ENCODE measurements around the gene CEP72. TPM values are rescaled to one million over a fixed set of nuclear protein-coding genes. Genes with fewer than 3 reads are reported as not detected.

Gene CEP72
- total RNA-seq, 1 experiment from 2014 or later: 33.2 TPM

DNA sequence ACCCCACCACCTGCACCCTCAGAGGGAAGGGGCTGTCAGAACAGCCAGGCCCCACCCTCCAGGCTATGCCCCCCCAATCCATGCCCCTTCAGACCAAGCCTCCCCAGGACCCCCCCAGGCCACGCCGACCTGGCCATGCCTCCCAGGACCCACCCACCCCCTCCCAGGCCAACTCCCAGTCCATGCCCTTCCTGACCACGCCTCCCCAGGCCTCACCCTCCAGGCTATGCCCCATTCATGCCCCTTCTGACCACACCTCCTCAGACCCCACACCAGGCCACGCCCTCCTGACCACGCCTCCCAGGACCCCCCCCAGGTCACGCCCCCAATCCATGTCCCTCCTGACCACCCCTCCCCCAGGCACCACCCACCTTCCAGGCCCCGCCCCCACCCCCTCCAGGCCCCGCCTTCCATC lies 53.4 kb downstream of the CEP72 start:
- no peaks in the 10 kb centered on the region for H3K27me3 ChIP-seq (ENCODE audit: control insufficient read depth, insufficient read depth, low read length)
- TF ChIP-seq CTCF (IDR thresholded peaks at IDR 0.05) (no peak), SIN3A (IDR thresholded peaks at IDR 0.05; ENCODE audit: borderline replicate concordance, insufficient read depth, low read depth, low read length) (no peak), POLR2AphosphoS5 (IDR thresholded peaks at IDR 0.05; ENCODE audit: low read depth, low read length) (no peak), TCF7L2 (IDR thresholded peaks at IDR 0.05; ENCODE audit: low read depth, low read length) (no peak)
- TF ChIP-seq, protein P1, sequence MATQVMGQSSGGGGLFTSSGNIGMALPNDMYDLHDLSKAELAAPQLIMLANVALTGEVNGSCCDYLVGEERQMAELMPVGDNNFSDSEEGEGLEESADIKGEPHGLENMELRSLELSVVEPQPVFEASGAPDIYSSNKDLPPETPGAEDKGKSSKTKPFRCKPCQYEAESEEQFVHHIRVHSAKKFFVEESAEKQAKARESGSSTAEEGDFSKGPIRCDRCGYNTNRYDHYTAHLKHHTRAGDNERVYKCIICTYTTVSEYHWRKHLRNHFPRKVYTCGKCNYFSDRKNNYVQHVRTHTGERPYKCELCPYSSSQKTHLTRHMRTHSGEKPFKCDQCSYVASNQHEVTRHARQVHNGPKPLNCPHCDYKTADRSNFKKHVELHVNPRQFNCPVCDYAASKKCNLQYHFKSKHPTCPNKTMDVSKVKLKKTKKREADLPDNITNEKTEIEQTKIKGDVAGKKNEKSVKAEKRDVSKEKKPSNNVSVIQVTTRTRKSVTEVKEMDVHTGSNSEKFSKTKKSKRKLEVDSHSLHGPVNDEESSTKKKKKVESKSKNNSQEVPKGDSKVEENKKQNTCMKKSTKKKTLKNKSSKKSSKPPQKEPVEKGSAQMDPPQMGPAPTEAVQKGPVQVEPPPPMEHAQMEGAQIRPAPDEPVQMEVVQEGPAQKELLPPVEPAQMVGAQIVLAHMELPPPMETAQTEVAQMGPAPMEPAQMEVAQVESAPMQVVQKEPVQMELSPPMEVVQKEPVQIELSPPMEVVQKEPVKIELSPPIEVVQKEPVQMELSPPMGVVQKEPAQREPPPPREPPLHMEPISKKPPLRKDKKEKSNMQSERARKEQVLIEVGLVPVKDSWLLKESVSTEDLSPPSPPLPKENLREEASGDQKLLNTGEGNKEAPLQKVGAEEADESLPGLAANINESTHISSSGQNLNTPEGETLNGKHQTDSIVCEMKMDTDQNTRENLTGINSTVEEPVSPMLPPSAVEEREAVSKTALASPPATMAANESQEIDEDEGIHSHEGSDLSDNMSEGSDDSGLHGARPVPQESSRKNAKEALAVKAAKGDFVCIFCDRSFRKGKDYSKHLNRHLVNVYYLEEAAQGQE (IDR thresholded peaks at IDR 0.05; ENCODE audit: insufficient read depth in 1 of 2, low read depth in 2 of 2, low read length in 1 of 2): no peak
- ATAC-seq (no peak), DNase-seq (ENCODE audit: low read depth, low spot score) (no peak)
- in situ Hi-C loops (cut with HindIII; ENCODE audit: low pct_unique_long_range_greater_than_20kb, low sequenced_read_pairs): no loop called here
- no peaks in the 10 kb centered on the region for H3K9me3 ChIP-seq (ENCODE audit: control insufficient read depth, insufficient read depth, low read depth, low read length)
- intact Hi-C loops (cut with micrococcal nuclease; ENCODE audit: unreplicated experiment): no loop called here
- H3K4me1 ChIP-seq (ENCODE audit: control insufficient read depth, insufficient read depth, low read length): peaks cover 17% of the 10 kb centered on the region
- ChIA-PET POLR2A (no interaction called here), CTCF (no interaction called here)
- H3K36me3 ChIP-seq (ENCODE audit: control insufficient read depth, insufficient read depth, low read length): no peaks in the 10 kb centered on the region; the same call in 1 of the 2 replicates
- no peak overlapping the region for H3K4me3 ChIP-seq (ENCODE audit: low read depth in 2 of 2, low read length in 2 of 2)
- H3K27ac ChIP-seq (ENCODE audit: low read length): no peak overlapping the region
- no TSS peak for BruUV-seq (replicated peaks)

DNA sequence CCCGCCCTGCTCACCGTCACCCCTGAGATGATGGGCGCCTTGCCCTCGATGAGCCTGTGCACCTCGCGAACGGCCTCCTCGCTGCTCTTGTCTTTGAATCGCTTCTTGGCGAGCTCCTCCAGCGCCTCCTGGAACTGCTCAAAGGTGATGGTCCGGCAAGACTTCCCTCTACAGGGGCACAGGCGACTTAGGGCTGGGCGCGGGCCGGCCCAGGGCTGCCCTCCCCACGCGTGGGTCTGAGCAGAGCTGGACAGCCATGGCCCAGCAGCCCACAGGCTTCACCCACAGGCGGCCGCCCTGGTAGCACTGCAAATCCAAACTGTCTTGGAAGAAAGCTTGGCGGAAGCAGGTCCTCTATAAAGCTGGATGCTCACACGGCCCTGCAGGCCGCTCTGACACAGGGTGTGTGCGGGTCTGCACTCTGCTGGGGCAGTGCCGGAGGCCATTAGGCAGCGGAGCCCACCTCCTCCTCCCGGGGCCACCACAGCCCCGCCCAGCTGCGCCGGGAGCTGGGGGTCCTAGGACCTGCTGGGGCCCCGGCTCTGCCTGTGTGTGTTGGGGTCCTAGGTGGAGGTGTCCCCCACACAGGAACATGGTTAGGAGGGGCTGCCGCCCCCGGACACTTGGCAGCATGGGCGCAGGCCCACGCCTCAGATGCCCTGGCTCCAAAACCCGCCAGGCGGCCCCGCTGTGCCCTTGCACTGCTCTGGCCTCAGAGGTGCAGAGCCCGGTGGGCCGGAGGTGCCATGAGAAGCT lies 54.0 kb downstream of the CEP72 start:
- no TSS peak for BruUV-seq (replicated peaks)
- CTCF ChIA-PET: no interaction called here
- Histone ChIP-seq H3K4me3 (ENCODE audit: low read depth in 2 of 2, low read length in 2 of 2) (no peak overlapping the region), H3K36me3 (ENCODE audit: control insufficient read depth, insufficient read depth, low read length) (no peaks in the 10 kb centered on the region; the same call in 1 of the 2 replicates), H3K27me3 (ENCODE audit: control insufficient read depth, insufficient read depth, low read length) (no peaks in the 10 kb centered on the region), H3K4me1 (ENCODE audit: control insufficient read depth, insufficient read depth, low read length) (peaks cover 23% of the 10 kb centered on the region), H3K9me3 (ENCODE audit: control insufficient read depth, insufficient read depth, low read depth, low read length) (no peaks in the 10 kb centered on the region), H3K27ac (ENCODE audit: low read length) (no peak overlapping the region)
- no peak for DNase-seq (ENCODE audit: low read depth, low spot score)
- POLR2A ChIA-PET: no interaction called here
- in situ Hi-C loops (cut with HindIII; ENCODE audit: low pct_unique_long_range_greater_than_20kb, low sequenced_read_pairs): no loop called here
- ATAC-seq: no peak
- no peak for TF ChIP-seq TCF7L2 (IDR thresholded peaks at IDR 0.05; ENCODE audit: low read depth, low read length)
- no peak for TF ChIP-seq SIN3A (IDR thresholded peaks at IDR 0.05; ENCODE audit: borderline replicate concordance, insufficient read depth, low read depth, low read length)
- TF ChIP-seq, protein P1 (IDR thresholded peaks at IDR 0.05; ENCODE audit: insufficient read depth in 1 of 2, low read depth in 2 of 2, low read length in 1 of 2): no peak
- no peak for TF ChIP-seq CTCF (IDR thresholded peaks at IDR 0.05)
- no peak for TF ChIP-seq POLR2AphosphoS5 (IDR thresholded peaks at IDR 0.05; ENCODE audit: low read depth, low read length)
- intact Hi-C loops (cut with micrococcal nuclease; ENCODE audit: unreplicated experiment): no loop called here
